Keratinocyte (primary cell): Measurements from ENCODE around the gene RPRD1B. TPM values are rescaled to one million over a fixed set of nuclear protein-coding genes. Genes with fewer than 3 reads are reported as not detected.

Experiments
- DNase-seq: peaks from one replicate; pipeline ENCODE4 v3.0.0-alpha.2; 2011; ENCODE audit warnings: low read depth, missing footprints, low spot score
- FAIRE-seq: peaks from 2 replicates; lab custom pipeline; 2011; peaks lifted over from hg19 to GRCh38; lab: Jason Lieb, UNC
- H2AFZ ChIP-seq: 2 replicates; pipeline ENCODE4 v1.6.0; 2012; ENCODE audit warnings: low read length, control low read depth, inconsistent platforms; ENCODE audit not compliant: control insufficient read depth
- H3K27ac ChIP-seq: 2 replicates; pipeline ENCODE4 v1.5.1; 2011; ENCODE audit warnings: low read length; ENCODE audit not compliant: control insufficient read depth, insufficient read depth
- H3K27me3 ChIP-seq: 3 replicates; pipeline ENCODE4 v1.6.0; 2011; ENCODE audit warnings: low read length; ENCODE audit not compliant: control insufficient read depth, insufficient read depth; ENCODE audit errors: extremely low read depth
- H3K36me3 ChIP-seq, 2 experiments: 2 replicates in 1 of 2; 3 replicates in 1 of 2; pipeline ENCODE4 v1.5.1; 2011; ENCODE audit warnings: low read length in 2 of 2, mild to moderate bottlenecking in 1 of 2; ENCODE audit not compliant: control insufficient read depth in 2 of 2, insufficient read depth in 2 of 2; ENCODE audit errors: extremely low read depth in 1 of 2
- H3K4me1 ChIP-seq: 3 replicates; pipeline ENCODE4 v1.5.1; 2011; ENCODE audit warnings: low read length; ENCODE audit not compliant: control insufficient read depth, insufficient read depth; ENCODE audit errors: extremely low read depth
- H3K4me2 ChIP-seq: 3 replicates; pipeline ENCODE4 v1.6.0; 2011; ENCODE audit warnings: low read depth, low read length; ENCODE audit not compliant: control insufficient read depth, insufficient read depth; ENCODE audit errors: extremely low read depth
- H3K4me3 ChIP-seq, 3 experiments: fragments of 200-600 bp in 1 of 3; sonication (generic) in 1 of 3; 2 replicates in 2 of 3; 3 replicates in 1 of 3; pipeline ENCODE4 v1.5.1; 2011 to 2016; ENCODE audit warnings: low read length in 3 of 3, mild to moderate bottlenecking in 3 of 3, control low read depth in 2 of 3, inconsistent platforms in 1 of 3, low read depth in 1 of 3, mixed read lengths in 1 of 3, mixed run types in 1 of 3, moderate library complexity in 1 of 3; ENCODE audit not compliant: control insufficient read depth in 2 of 3, insufficient read depth in 2 of 3; ENCODE audit errors: extremely low read depth in 1 of 3
- H3K79me2 ChIP-seq: 2 replicates; pipeline ENCODE4 v1.6.0; 2012; ENCODE audit warnings: low read length; ENCODE audit not compliant: control insufficient read depth, insufficient read depth
- H3K9ac ChIP-seq: 3 replicates; pipeline ENCODE4 v1.6.0; 2011; ENCODE audit warnings: low read length; ENCODE audit not compliant: control insufficient read depth, insufficient read depth; ENCODE audit errors: extremely low read depth
- H3K9me1 ChIP-seq: 3 replicates; pipeline ENCODE4 v1.6.0; 2011; ENCODE audit warnings: low read length; ENCODE audit not compliant: control insufficient read depth, insufficient read depth; ENCODE audit errors: extremely low read depth
- H3K9me3 ChIP-seq: 2 replicates; pipeline ENCODE4 v1.5.1; 2012; ENCODE audit warnings: low read depth, low read length; ENCODE audit not compliant: control insufficient read depth
- H4K20me1 ChIP-seq: 3 replicates; pipeline ENCODE4 v1.6.0; 2011; ENCODE audit warnings: low read length; ENCODE audit not compliant: control insufficient read depth, insufficient read depth; ENCODE audit errors: extremely low read depth
- EZH2 ChIP-seq: IDR thresholded peaks from one replicate; pipeline ENCODE4 v1.6.1; 2012; ENCODE audit warnings: inconsistent platforms, mild to moderate bottlenecking, low read length, moderate library complexity
- dilution Hi-C: fragments of 300-500 bp; cut with MboI; formaldehyde crosslinking; loops from one replicate; pipeline ENCODE4 v1.7.0; 2020; ENCODE audit warnings: low sequenced_read_pairs; ENCODE audit not compliant: extremely low pct_ligation_motif_present
- polyA plus RNA-seq, 5 experiments: library from polyadenylated mRNA; depleted of rRNA in 3 of 5; stranded (reverse) in 3 of 5; stranded (forward) in 1 of 5; unstranded in 1 of 5; fragments of >200 nt; gene quantifications; 1 replicate in 1 of 5; 2 replicates in 3 of 5; 3 replicates in 1 of 5; pipeline versions ENCODE4 v1.2.1 to v1.2.3, GENCODE V29; 2011 to 2012; ENCODE audit warnings: missing spikeins in 2 of 5, low read depth in 1 of 5, low replicate concordance in 1 of 5
- TF ChIP-seq, protein P1 (sequence below), 3 experiments: IDR thresholded peaks in 1 of 3; conservative IDR thresholded peaks in 1 of 3; optimal IDR thresholded peaks in 1 of 3; 2 replicates in 2 of 3; 3 replicates in 1 of 3; pipeline versions ENCODE3 to v1.5.1; 2011; ENCODE audit warnings: low read length in 3 of 3, mild to moderate bottlenecking in 3 of 3, moderate library complexity in 2 of 3, control low read depth in 1 of 3, inconsistent platforms in 1 of 3; ENCODE audit not compliant: insufficient read depth in 2 of 3; ENCODE audit errors: extremely low read depth in 1 of 3

Gene RPRD1B
- polyA plus RNA-seq, 1 donor (not counting 4 experiments of a cell fraction or from before 2014, with no cell fraction given) = 19.9 TPM

DNA sequence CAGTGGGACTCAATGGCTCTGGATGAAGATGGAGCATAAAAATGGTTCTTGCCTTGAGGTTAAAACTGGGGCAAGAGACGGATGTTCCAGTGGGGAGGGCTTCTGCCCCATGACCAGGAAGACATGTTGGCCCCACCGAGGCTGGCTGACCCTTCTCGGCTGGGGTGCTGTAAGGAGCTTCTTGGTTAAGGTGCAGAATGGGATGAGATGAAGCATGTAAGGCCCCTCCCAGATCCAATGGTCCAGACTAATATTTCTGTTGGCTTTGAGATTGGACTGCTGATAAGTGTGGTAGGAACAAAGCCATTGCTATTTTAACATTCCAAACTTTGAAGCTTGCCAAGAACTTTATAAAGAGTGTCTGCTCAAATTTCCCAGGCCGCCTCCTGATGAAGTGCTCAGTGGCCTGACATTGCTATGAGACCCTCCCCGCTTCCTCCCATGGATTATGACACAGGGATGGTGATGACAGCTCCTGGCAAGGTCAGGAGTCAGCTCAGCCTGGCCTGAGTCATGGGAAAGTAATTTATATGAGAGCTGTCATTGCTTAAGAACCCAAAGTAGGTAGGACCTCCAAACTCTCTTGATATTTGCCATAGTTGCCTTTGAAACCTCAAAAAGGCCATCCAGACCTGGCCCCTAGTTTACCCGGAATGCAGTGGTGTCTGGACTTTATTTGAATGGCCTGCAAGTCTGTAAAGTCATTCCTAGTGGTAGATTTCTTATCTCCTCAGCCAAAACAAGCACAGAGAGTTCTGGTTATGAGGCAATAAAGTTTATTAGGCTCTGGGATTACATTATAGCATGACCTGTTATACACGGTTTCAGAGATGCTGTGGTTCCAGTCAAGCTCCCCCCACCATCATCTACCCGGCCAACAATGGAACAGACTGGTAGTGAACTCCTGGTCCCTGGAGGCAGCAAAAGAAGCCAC is 76.3 kb downstream of the RPRD1B start:
- Histone ChIP-seq H3K4me2 (no peak overlapping the region), H4K20me1 (no peaks in the 10 kb centered on the region), H3K4me1 (peaks cover 10% of the 10 kb centered on the region), H3K9me3 (no peaks in the 10 kb centered on the region), H2AFZ (no peak overlapping the region), H3K79me2 (no peaks in the 10 kb centered on the region), H3K27me3 (no peaks in the 10 kb centered on the region), H3K36me3 (no peaks in the 10 kb centered on the region), H3K4me3 (no peak overlapping the region), H3K9me1 (no peaks in the 10 kb centered on the region), H3K9ac (no peak overlapping the region), H3K27ac (no peak overlapping the region)
- TF ChIP-seq, protein P1, sequence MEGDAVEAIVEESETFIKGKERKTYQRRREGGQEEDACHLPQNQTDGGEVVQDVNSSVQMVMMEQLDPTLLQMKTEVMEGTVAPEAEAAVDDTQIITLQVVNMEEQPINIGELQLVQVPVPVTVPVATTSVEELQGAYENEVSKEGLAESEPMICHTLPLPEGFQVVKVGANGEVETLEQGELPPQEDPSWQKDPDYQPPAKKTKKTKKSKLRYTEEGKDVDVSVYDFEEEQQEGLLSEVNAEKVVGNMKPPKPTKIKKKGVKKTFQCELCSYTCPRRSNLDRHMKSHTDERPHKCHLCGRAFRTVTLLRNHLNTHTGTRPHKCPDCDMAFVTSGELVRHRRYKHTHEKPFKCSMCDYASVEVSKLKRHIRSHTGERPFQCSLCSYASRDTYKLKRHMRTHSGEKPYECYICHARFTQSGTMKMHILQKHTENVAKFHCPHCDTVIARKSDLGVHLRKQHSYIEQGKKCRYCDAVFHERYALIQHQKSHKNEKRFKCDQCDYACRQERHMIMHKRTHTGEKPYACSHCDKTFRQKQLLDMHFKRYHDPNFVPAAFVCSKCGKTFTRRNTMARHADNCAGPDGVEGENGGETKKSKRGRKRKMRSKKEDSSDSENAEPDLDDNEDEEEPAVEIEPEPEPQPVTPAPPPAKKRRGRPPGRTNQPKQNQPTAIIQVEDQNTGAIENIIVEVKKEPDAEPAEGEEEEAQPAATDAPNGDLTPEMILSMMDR (optimal IDR thresholded peaks at IDR 0.05 in 1 of 3, IDR thresholded peaks at IDR 0.05 in 1 of 3, conservative IDR thresholded peaks at IDR 0.05 in 1 of 3; ENCODE audit: extremely low read depth in 1 of 3, insufficient read depth in 2 of 3, low read length in 3 of 3) = no peak
- TF ChIP-seq EZH2 = no peak
- DNase-seq (no peak), FAIRE-seq (peak; percentile 5)
- dilution Hi-C loops = no loop called here

DNA sequence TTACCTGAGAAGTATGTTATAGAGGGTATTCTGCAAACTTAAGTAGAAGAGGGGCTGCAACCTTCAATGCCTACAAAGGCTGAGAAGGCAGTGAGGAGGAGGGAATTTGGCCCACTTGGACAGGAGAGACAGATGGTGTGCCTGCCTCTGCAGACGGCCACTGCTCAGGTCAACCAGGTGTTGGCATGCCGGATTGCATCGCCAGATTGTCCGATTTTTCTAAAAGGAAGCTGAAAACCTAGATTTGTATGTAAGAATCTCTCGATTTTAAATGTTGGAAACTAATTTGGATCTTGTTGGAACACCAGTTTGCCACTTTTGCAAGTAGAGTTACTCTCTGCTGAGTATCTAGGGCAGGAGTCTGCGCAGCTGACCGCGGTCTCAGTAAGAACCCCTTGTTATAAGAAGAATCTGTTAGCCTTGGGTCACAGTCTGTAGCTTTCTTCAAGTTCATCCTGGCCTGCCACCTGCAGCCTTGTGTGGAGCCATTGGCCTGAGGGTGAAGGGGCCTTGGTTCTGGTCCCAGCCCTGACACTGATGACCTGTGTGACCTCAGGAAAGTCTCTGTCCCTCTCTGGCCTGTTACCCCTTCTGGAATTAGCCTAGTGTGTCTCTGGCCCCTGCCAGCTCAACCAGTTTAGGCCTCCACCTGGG is 77.1 kb downstream of the RPRD1B start:
- H3K9ac ChIP-seq = no peak overlapping the region
- H3K27me3 ChIP-seq = no peaks in the 10 kb centered on the region
- H3K4me1 ChIP-seq = peaks cover 10% of the 10 kb centered on the region
- H3K4me3 ChIP-seq = no peak overlapping the region
- H4K20me1 ChIP-seq = no peaks in the 10 kb centered on the region
- H3K4me2 ChIP-seq = no peak overlapping the region
- H3K9me1 ChIP-seq = no peaks in the 10 kb centered on the region
- dilution Hi-C loops = no loop called here
- TF ChIP-seq, protein P1 (optimal IDR thresholded peaks at IDR 0.05 in 1 of 3, IDR thresholded peaks at IDR 0.05 in 1 of 3, conservative IDR thresholded peaks at IDR 0.05 in 1 of 3; ENCODE audit: extremely low read depth in 1 of 3, insufficient read depth in 2 of 3, low read length in 3 of 3) = no peak
- TF ChIP-seq EZH2 = no peak
- H2AFZ ChIP-seq = no peak overlapping the region
- DNase-seq = no peak
- H3K79me2 ChIP-seq = no peaks in the 10 kb centered on the region
- H3K27ac ChIP-seq = no peak overlapping the region
- H3K36me3 ChIP-seq = no peaks in the 10 kb centered on the region
- no peak for FAIRE-seq
- no peaks in the 10 kb centered on the region for H3K9me3 ChIP-seq
